Activated CD4-positive, alpha-beta T cell treated with anti-CD3 and anti-CD28 coated beads, Interleukin-2, amount 50 U/mL, for 48 hours (primary cell): ENCODE results near the gene RFX6.

ENCODE experiments used
- DNase-seq, 2 experiments: peaks; one replicate each; pipeline ENCODE4 v3.0.0-alpha.2; 2020

RFX6 gene

DNA sequence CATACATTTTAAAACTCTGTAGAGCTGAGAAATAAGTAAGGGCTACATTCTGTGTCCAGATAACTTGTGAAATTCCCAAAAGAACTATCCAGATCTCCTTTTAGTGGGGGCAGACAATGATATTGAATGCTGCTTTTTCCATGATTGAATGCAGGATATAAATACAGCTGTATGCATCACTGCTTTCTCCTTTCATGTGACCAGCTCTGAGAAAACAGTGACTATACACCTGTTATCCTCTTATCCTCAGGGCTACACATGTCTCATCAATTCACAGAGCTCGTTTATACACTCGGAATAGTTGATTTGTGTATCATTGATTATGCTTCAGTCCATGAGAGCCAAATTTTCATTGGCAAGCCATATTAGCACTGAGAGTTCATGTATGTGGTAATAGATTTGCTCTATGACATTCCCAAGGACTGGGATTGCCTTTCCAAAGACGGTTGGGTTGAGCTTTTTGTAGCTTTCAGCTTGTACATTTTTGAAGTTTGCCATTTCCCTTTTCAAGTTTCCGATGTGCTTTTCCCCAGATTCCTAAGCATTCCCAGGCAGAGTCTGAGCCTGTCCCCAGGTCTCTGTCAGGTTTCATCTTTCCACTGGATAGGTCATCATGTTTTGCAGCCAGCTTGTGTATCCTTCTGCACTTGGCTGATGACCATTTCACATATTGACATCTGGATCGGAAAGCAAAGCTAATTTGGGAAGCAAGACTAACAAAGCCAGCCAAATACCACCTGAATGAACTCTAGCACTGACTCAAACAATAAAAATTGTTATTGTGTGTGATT, 97.7 kb downstream of the RFX6 start:
- no peak for DNase-seq

DNA sequence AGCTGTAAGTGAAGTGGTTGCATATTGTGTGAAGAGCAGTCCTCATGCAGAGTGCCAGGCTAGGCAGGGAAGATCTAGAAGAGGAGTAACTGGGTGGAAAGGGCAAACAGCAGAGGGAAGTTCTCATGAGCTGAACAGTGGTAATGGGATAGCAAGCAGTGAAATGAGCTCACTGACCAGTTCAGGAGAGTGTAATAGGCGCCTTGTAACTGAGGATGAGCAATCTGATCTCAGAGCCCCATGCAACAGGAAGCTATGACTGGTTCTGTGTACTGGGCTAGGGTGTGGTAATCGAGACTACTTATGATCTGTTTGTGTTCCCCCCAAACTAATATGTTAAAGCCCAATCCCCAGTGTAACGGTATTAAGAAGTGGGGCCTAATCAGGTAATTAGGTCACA, 98.6 kb downstream of the RFX6 start:
- no peak for DNase-seq

DNA sequence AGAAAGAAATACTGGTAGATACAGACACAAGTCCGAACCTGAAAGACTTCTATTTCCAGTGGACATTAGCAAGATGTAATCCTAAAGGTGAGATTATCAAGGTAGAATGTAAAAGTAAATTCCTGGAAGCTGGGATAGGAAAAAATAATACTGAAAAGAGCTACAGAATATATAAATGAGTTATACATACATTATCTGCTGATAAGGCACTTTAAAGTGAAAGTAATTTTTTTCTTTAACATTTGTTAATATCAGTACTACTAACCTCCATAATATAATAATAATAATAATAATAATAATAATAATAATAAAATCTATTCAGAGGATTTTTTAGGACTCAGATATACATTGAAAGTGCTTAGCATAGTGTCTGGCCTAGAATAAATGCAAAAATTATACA, 102.5 kb downstream of the RFX6 start:
- DNase-seq, result no peak
